Trophoblast cell (in vitro differentiated cells and primary cell): ENCODE data around the gene PSORS1C1.
"Not testable (repeated sequence)": the region's sequence is repeated elsewhere in the genome, so short reads cannot be mapped to it uniquely, and the experiment has no call there.

ENCODE experiments used
- DNase-seq, 2 donors: peaks; one replicate each; pipeline ENCODE4 v3.0.0-alpha.2; 2016
- H2AFZ ChIP-seq: 2 replicates; pipeline ENCODE4 v1.6.1; 2013; ENCODE audit warnings: low read length, moderate library complexity, mild to moderate bottlenecking; ENCODE audit not compliant: insufficient read depth, poor library complexity
- H2AK5ac ChIP-seq: 2 replicates; pipeline ENCODE4 v1.6.1; 2013; ENCODE audit warnings: mild to moderate bottlenecking, low read length
- H2BK120ac ChIP-seq: 2 replicates; pipeline ENCODE4 v1.6.1; 2013; ENCODE audit warnings: low read length, mild to moderate bottlenecking, moderate library complexity; ENCODE audit not compliant: insufficient read depth, poor library complexity
- H2BK12ac ChIP-seq: 2 replicates; pipeline ENCODE4 v1.6.1; 2013; ENCODE audit warnings: mild to moderate bottlenecking, low read length, moderate library complexity
- H2BK5ac ChIP-seq: 2 replicates; pipeline ENCODE4 v1.6.1; 2013; ENCODE audit warnings: low read length, low read depth, moderate library complexity, mild to moderate bottlenecking; ENCODE audit not compliant: poor library complexity
- H3K14ac ChIP-seq: 2 replicates; pipeline ENCODE4 v1.6.1; 2013; ENCODE audit warnings: mild to moderate bottlenecking, low read length
- H3K18ac ChIP-seq: 2 replicates; pipeline ENCODE4 v1.6.1; 2013; ENCODE audit warnings: mild to moderate bottlenecking, low read length
- H3K23ac ChIP-seq: 2 replicates; pipeline ENCODE4 v1.6.1; 2013; ENCODE audit warnings: low read length
- H3K27ac ChIP-seq: 2 replicates; pipeline ENCODE4 v1.5.1; 2013; ENCODE audit warnings: low read depth, mild to moderate bottlenecking, inconsistent platforms, low read length, moderate library complexity
- H3K27me3 ChIP-seq: 2 replicates; pipeline ENCODE4 v1.6.1; 2013; ENCODE audit warnings: inconsistent platforms, mild to moderate bottlenecking, low read length, moderate library complexity; ENCODE audit not compliant: insufficient read depth
- H3K36me3 ChIP-seq, 2 experiments: 1 replicate in 1 of 2; 2 replicates in 1 of 2; pipeline ENCODE4 v1.6.1; 2013; ENCODE audit warnings: low read length in 2 of 2, mild to moderate bottlenecking in 2 of 2, moderate library complexity in 1 of 2; ENCODE audit not compliant: insufficient read depth in 2 of 2, control insufficient read depth in 1 of 2
- H3K4ac ChIP-seq: 2 replicates; pipeline ENCODE4 v1.6.1; 2013; ENCODE audit warnings: low read depth, mild to moderate bottlenecking, low read length, moderate library complexity
- H3K4me1 ChIP-seq, 2 experiments: 1 replicate in 1 of 2; 2 replicates in 1 of 2; pipeline ENCODE4 v1.6.1; 2013; ENCODE audit warnings: low read length in 2 of 2, mild to moderate bottlenecking in 2 of 2, moderate library complexity in 1 of 2; ENCODE audit not compliant: insufficient read depth in 2 of 2, control insufficient read depth in 1 of 2
- H3K4me2 ChIP-seq: 2 replicates; pipeline ENCODE4 v1.6.1; 2013; ENCODE audit warnings: inconsistent platforms, mild to moderate bottlenecking, low read length, moderate library complexity
- H3K4me3 ChIP-seq: 2 replicates; pipeline ENCODE4 v1.5.1; 2013; ENCODE audit warnings: mild to moderate bottlenecking, low read depth, low read length, inconsistent platforms
- H3K79me1 ChIP-seq: one replicate; pipeline ENCODE4 v1.6.1; 2013; ENCODE audit warnings: low read length
- H3K79me2 ChIP-seq: 2 replicates; pipeline ENCODE4 v1.6.1; 2013; ENCODE audit warnings: low read length, mild to moderate bottlenecking; ENCODE audit not compliant: control insufficient read depth, insufficient read depth, poor library complexity
- H3K9ac ChIP-seq: 2 replicates; pipeline ENCODE4 v1.6.1; 2013; ENCODE audit warnings: mild to moderate bottlenecking, low read length
- H3K9me3 ChIP-seq: 2 replicates; pipeline ENCODE4 v1.6.1; 2013; ENCODE audit warnings: low read depth, mild to moderate bottlenecking, control low read depth, inconsistent platforms, low read length; ENCODE audit not compliant: insufficient read depth
- H4K12ac ChIP-seq: 2 replicates; pipeline ENCODE4 v1.6.1; 2013; ENCODE audit warnings: low read depth, mild to moderate bottlenecking, low read length, moderate library complexity
- H4K8ac ChIP-seq: 2 replicates; pipeline ENCODE4 v1.6.1; 2013; ENCODE audit warnings: low read depth, mild to moderate bottlenecking, low read length, moderate library complexity
- H4K91ac ChIP-seq: one replicate; pipeline ENCODE4 v1.6.1; 2013; ENCODE audit warnings: low read depth, mild to moderate bottlenecking, low read length, moderate library complexity
- WGBS: extraction: QIAGEN DNeasy Blood & Tissue Kit; methylation state at CpG from one replicate; pipeline ENCODE4 v1.1.7; 2013; ENCODE audit warnings: missing lambda C conversion rate; ENCODE audit not compliant: insufficient read length, insufficient coverage; ENCODE audit errors: extremely low coverage; 5-methylcytosine and 5-hydroxymethylcytosine counted together

The PSORS1C1 gene

GRCh38 chr6:31169858-31170599 is 55.4 kb downstream of the PSORS1C1 start:
- H4K8ac ChIP-seq, H2BK120ac ChIP-seq, H3K27ac ChIP-seq, H3K4ac ChIP-seq, H4K12ac ChIP-seq, H2BK12ac ChIP-seq, H3K14ac ChIP-seq, H4K91ac ChIP-seq, H3K9me3 ChIP-seq, H3K18ac ChIP-seq, H3K79me1 ChIP-seq, H2AFZ ChIP-seq, H3K36me3 ChIP-seq, H2AK5ac ChIP-seq, H2BK5ac ChIP-seq, H3K79me2 ChIP-seq, H3K4me2 ChIP-seq, H3K23ac ChIP-seq, H3K9ac ChIP-seq: not testable (repeated sequence)
- Histone ChIP-seq H3K4me3 (peak overlapping the region; percentile 39), H3K4me1 (peaks cover 8 to 11% of the 10 kb centered on the region in 2 experiments), H3K27me3 (peaks cover 11% of the 10 kb centered on the region)
- WGBS = no CpG with 5 or more reads among the region's 23 CpGs
- peak in 1 of 2 donors; percentile 48 for DNase-seq

GRCh38 chr6:31170600-31170881 is 55.9 kb downstream of the PSORS1C1 start, which contains the start of gene POU5F1:
POU5F1 (minus strand) TSS chr6:31170682; CDS start chr6:31170620, 62 bp downstream.
- Histone ChIP-seq H4K12ac (no peak within 1 kb of the TSS), H3K4me3 (peak within 1 kb of the TSS; percentile 39), H4K91ac (no peak within 1 kb of the TSS), H3K4me1 (peaks cover 8 to 11% of the 10 kb centered on the region in 2 experiments), H3K18ac (no peak within 1 kb of the TSS), H3K27ac (no peak within 1 kb of the TSS), H2BK5ac (no peak within 1 kb of the TSS), H3K9me3 (peaks cover 3% of the 10 kb centered on the region), H2AFZ (no peak within 1 kb of the TSS), H4K8ac (no peak within 1 kb of the TSS), H3K27me3 (peaks cover 11% of the 10 kb centered on the region), H2AK5ac (no peak within 1 kb of the TSS), H3K23ac (no peak within 1 kb of the TSS), H2BK12ac (no peak within 1 kb of the TSS), H3K14ac (no peak within 1 kb of the TSS), H3K36me3 (no peaks in the 10 kb centered on the region), H3K79me1 (no peaks in the 10 kb centered on the region), H3K4ac (no peak within 1 kb of the TSS), H3K9ac (no peak within 1 kb of the TSS), H2BK120ac (no peak within 1 kb of the TSS), H3K4me2 (no peak within 1 kb of the TSS), H3K79me2 (no peaks in the 10 kb centered on the region)
- DNase-seq = no peak
- no CpG with 5 or more reads among the region's 9 CpGs for WGBS

GRCh38 chr6:31170987-31171671 is 56.5 kb downstream of the PSORS1C1 start:
- Histone ChIP-seq H3K14ac (no peak overlapping the region), H3K9ac (no peak overlapping the region), H3K4me2 (no peak overlapping the region), H3K79me1 (no peaks in the 10 kb centered on the region), H2BK120ac (no peak overlapping the region), H3K9me3 (peaks cover 3% of the 10 kb centered on the region), H2AK5ac (no peak overlapping the region), H2BK5ac (no peak overlapping the region), H4K8ac (no peak overlapping the region), H4K12ac (no peak overlapping the region), H3K4me3 (no peak overlapping the region), H3K27me3 (peaks cover 11% of the 10 kb centered on the region), H2BK12ac (no peak overlapping the region), H3K18ac (no peak overlapping the region), H4K91ac (no peak overlapping the region), H3K36me3 (no peaks in the 10 kb centered on the region), H3K4me1 (peaks cover 8 to 11% of the 10 kb centered on the region in 2 experiments), H3K79me2 (no peaks in the 10 kb centered on the region), H2AFZ (no peak overlapping the region), H3K4ac (no peak overlapping the region), H3K27ac (no peak overlapping the region), H3K23ac (no peak overlapping the region)
- DNase-seq = no peak
- no CpG with 5 or more reads among the region's 10 CpGs for WGBS

- no peaks in the 10 kb centered on the region for H3K36me3 ChIP-seq
- H4K91ac ChIP-seq = no peak overlapping the region
- H3K79me1 ChIP-seq = no peaks in the 10 kb centered on the region
- no peak overlapping the region for H2AK5ac ChIP-seq
- no peak overlapping the region for H4K12ac ChIP-seq
- peaks cover 11% of the 10 kb centered on the region for H3K27me3 ChIP-seq
- WGBS = no CpG with 5 or more reads among the region's 16 CpGs
- DNase-seq = no peak
- H3K18ac ChIP-seq = no peak overlapping the region
- no peak overlapping the region for H3K23ac ChIP-seq
- H3K4me3 ChIP-seq = no peak overlapping the region
- H3K4me2 ChIP-seq = no peak overlapping the region
- H2BK12ac ChIP-seq = no peak overlapping the region
- H2AFZ ChIP-seq = peak overlapping the region; percentile 10
- H3K9ac ChIP-seq = no peak overlapping the region
- H3K79me2 ChIP-seq = no peaks in the 10 kb centered on the region
- H3K9me3 ChIP-seq = peaks cover 3% of the 10 kb centered on the region
- H2BK120ac ChIP-seq = no peak overlapping the region
- H3K4ac ChIP-seq = no peak overlapping the region
- H3K27ac ChIP-seq = no peak overlapping the region
- H2BK5ac ChIP-seq = no peak overlapping the region
- H3K14ac ChIP-seq = no peak overlapping the region
- peaks cover 8 to 11% of the 10 kb centered on the region in 2 experiments for H3K4me1 ChIP-seq
- H4K8ac ChIP-seq = no peak overlapping the region
Measured at GRCh38 chr6:31171931-31172905, 57.6 kb downstream of the PSORS1C1 start.
